GM12891 (cell line): ENCODE results near the gene ANKRD49.

Experiments used
- POLR2A ChIP-seq: IDR thresholded peaks from 2 replicates; pipeline ENCODE4 v1.6.1; 2011; ENCODE audit warnings: low read depth, low read length, control low read depth
- TAF1 ChIP-seq: IDR thresholded peaks from 2 replicates; pipeline ENCODE4 v1.6.1; 2011; ENCODE audit warnings: low read depth, low read length, control low read depth

DNA sequence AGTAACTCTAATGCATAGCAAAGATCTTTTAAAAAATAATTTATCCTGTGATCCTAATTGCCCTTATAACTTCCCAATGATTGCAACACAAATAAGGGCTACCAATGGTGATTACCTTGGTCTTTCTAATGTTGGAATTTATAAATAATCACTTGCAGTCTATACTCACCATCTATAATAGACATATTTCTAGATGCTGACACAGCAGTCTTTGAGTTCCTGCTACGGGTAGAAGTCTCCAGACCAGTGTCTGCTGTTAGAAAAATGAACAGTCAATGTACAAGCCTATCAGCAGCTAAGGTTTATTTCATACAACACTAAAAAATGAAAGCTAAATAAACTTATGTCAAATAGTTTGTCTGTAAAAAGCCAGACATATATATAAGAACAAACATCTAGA lies 48.1 kb upstream of the ANKRD49 start:
- TF ChIP-seq POLR2A (no peak), TAF1 (no peak)
